Transverse colon (tissue), 4 donors: ENCODE measurements around the gene EGFL6.

ENCODE experiments used
- CTCF ChIP-seq, 5 experiments: fragments of 200-600 bp in 3 of 5; fragments of 450-650 bp in 2 of 5; sonication (generic) in 3 of 5; IDR thresholded peaks; 1 replicate in 2 of 5; 2 replicates in 3 of 5; pipeline ENCODE4 v1.5.1; 2016 to 2017; ENCODE audit warnings: antibody characterized with exemption in 5 of 5, inconsistent platforms in 3 of 5, mild to moderate bottlenecking in 2 of 5, moderate library complexity in 1 of 5
- EP300 ChIP-seq: sonication (generic); formaldehyde crosslinking; IDR thresholded peaks from one replicate; pipeline ENCODE4 v1.6.1; 2017; ENCODE audit warnings: antibody characterized with exemption, low read depth
- POLR2A ChIP-seq: fragments of 450-650 bp; IDR thresholded peaks from one replicate; pipeline ENCODE4 v1.6.1; 2016; ENCODE audit warnings: antibody characterized with exemption, mild to moderate bottlenecking, moderate library complexity
- POLR2AphosphoS5 ChIP-seq, 3 donors: sonication (generic); formaldehyde crosslinking; IDR thresholded peaks; one replicate each; pipeline ENCODE4 v1.6.1; 2016; ENCODE audit warnings: antibody characterized with exemption in 3 of 3

- no peak for TF ChIP-seq CTCF (IDR thresholded peaks at IDR 0.05)
- TF ChIP-seq POLR2A: no peak
- TF ChIP-seq EP300: no peak
- TF ChIP-seq POLR2AphosphoS5 (IDR thresholded peaks at IDR 0.05): no peak
These were observed 81.7 kb downstream of the EGFL6 start for GRCh38 chrX:13651150-13651549.
